HG02759 (cell line): ENCODE measurements around the gene PMVK.
"Not testable (repeated sequence)": the region's sequence is repeated elsewhere in the genome, so short reads cannot be mapped to it uniquely, and the experiment has no call there.

ENCODE experiments used
- ATAC-seq: cut with Tn5 transposase; IDR thresholded peaks from one replicate; pipeline ENCODE4 v1.9.1; 2021; ENCODE audit warnings: mild to moderate bottlenecking, moderate library complexity; ENCODE audit not compliant: unreplicated experiment

PMVK gene

GRCh38 chr1:154925335-154926170, 11.0 kb downstream of the PMVK start:
- no peak for ATAC-seq

GRCh38 chr1:154923695-154924094, 12.8 kb downstream of the PMVK start:
- no peak for ATAC-seq

GRCh38 chr1:154913273-154913672, 23.2 kb downstream of the PMVK start:
- ATAC-seq: no peak

DNA sequence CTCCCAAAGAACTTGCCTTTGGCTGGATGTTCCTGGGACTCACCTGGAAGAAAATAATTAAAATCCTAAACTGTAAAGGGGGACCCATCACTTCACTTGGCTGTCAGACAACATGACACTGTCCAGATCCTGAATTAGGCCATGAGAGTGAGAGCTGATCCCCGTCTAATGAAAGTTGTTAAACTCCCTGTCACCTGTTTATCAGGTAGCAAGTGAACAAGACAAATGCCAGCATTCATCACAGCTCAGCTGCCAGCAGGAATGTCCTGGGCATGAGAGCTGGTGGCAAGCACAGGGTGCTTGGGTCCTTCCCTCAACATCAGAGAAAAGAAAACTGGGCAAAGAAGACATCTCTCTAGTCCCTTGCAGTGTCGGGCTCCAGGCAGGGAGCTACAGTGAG, 23.8 kb downstream of the PMVK start:
- ATAC-seq: no peak

- no peak for ATAC-seq
These were observed 24.6 kb downstream of the PMVK start for GRCh38 chr1:154911691-154912550.

DNA sequence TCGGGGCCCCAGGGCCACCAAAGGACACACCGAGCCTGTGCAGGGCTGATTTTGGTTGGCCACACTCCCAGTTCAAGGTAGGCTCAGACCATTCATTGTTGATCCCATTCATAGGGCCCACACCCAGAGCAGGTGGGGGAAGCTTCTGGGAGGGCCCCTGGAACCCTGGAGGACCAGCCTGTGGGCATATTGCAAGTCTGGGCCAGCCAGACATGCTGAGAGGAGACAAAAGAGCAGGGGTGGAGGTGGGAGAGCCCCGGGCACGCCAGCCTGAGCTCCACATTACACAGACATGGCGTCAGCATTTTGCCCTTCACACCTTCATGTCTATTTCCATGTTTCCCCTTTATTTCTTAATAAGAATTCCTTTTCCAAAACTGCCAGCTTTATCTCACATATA, 25.7 kb downstream of the PMVK start:
- no peak for ATAC-seq

DNA sequence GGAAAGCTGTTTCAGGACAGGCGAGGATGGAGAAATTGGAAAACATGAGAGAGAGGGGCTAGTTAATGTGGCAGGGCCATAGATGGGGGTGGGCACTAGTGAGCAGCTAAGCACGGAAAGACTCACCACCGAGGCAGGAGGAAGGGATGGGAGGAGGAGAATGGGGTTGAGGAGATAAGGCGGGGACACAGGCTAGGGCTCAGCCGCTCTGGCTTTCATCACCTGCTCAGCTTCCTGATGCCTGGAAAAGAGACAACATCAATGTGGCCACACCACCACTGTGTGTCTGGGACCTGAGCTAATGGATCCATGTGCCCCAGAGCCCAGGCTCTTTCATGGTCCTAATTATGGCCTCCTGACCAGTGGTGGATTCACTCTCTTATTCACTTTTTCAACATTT, 27.6 kb downstream of the PMVK start:
- no peak for ATAC-seq

DNA sequence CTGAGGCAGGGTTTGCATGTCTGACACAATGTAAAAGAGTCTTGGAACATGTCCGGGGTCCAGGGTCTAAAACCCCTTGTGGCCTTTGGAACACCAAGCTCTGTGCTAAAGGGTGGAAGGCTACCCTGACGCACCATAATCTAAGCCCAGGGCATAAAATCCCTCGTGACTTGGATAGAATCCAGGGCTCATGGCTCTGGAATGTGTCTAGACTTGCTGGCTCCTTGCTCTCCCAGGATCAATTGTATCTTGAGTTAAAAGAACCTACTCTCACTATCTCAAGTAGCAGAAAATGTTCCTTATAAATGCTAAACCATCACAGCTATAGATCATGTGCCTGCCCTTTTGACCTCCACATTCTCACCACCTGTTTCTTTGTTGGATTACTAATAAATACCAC, 28.4 kb downstream of the PMVK start:
- ATAC-seq: not testable (repeated sequence)

GRCh38 chr1:154906621-154907081, 29.9 kb downstream of the PMVK start:
- ATAC-seq: no peak

- no peak for ATAC-seq
These were observed 33.5 kb downstream of the PMVK start for GRCh38 chr1:154902938-154903566.

DNA sequence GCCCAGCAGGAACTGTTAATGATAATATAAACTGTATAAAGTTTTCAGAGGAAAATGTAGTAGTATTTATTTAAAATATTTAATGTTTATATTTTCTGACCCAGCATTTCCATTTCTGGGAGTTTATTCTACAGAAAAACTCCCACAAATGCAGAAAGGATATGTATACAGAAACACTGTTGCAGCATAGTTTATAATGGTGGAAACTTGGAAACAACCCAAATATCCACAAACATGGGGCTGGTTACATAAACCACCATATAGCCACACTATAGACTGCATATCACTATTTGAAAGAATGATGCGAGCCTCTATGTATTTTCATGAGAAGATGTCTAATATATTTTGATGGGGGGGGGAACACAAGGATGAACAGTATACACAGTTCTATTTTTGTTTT, 34.9 kb downstream of the PMVK start:
- ATAC-seq: no peak

DNA sequence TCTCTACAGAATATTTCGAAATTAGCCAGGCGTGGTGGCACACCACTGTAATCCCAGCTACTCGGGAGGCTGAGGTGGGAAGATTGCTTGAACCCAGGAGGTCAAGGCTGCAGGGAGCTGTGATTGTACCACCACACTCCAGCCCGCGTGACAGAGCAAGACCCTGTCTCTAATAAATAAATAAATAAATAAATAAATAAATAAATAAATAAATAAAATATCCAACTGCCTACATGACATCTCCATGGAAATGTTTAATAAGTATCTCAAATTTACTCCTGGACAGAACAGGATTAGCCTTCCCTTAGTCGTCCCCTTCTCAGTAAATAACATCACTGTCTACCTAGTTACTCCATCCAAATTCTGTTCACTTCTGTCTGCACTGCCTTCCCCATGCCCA, 37.5 kb downstream of the PMVK start:
- ATAC-seq: no peak

- no peak for ATAC-seq
These were observed 39.7 kb downstream of the PMVK start for GRCh38 chr1:154896771-154897286.

- no peak for ATAC-seq
These were observed 40.7 kb downstream of the PMVK start for GRCh38 chr1:154895798-154896197.

- ATAC-seq: no peak
These were observed 45.1 kb downstream of the PMVK start for GRCh38 chr1:154891452-154891851.

- no peak for ATAC-seq
These were observed 47.8 kb downstream of the PMVK start for GRCh38 chr1:154888757-154889156.

- ATAC-seq: no peak
These were observed 50.1 kb downstream of the PMVK start for GRCh38 chr1:154886281-154887015.

DNA sequence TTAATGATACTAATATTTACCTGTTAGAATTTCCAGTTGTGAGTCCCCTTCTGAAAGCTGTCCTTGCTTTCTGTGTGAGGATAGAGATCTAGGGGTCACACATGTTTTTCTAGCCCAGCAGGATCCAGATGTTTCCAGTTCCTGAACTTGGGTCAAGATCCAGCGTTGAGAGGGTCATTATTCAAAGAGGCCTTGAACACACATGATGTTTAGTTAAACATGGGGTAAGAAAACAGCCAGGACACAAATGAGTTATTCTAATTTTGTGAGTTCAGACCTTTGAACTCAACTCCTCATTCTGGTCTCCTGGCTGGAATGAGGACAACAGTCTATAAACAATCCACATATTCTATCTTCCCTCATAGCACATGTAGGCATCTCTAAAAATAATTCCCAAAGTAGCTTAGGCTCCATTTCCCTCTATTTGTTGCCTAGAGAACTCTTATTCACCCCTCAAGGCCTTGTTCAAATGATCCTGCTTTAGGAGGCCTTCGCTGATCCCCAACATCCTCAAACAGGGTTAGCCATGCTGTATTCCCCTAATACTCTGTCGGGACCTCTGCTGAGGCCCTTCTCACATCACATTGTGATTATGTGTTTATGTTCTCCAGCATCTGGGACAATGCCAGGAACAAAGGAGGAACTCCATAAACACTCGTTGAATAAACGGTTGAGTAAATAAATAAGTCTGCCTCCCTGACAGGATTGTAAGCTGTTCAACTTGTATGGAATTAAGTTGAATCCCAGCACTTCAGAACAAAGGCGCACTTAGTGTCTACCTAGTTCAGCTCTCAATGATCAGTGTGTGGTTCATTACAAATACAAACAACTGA, 51.4 kb downstream of the PMVK start:
- ATAC-seq: no peak
